DMS114 treated with DMSO at 0.1 percent for 48 hours (cell line): Measurements from ENCODE around the gene CDH5.
"Not testable (repeated sequence)": the region's sequence is repeated elsewhere in the genome, so short reads cannot be mapped to it uniquely, and the experiment has no call there.

ENCODE experiments used
- DNase-seq: peaks from one replicate; lab custom pipeline; 2025; ENCODE audit not compliant: unreplicated experiment; lab: John Stamatoyannopoulos, UW

The CDH5 gene

DNA sequence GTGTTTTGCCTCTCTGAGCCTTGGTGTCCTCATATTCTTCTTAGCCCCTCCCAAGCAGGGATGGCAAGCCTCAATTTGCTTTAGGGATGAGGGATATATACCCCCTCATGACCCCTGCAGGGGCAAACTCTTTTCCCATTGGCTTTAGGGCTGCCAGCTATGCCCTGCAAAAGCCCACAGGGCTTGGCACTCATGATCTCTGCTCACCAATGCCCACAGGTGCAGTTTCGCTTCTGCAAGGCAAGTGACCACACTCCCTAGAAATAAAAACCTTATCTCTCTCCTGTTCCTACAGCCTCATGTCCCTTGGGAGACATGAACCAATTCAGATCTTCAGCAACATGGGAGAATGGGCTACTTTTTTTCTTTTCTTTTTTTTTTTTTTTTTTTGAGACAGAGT, 69.4 kb downstream of the CDH5 start:
- no peak for DNase-seq

DNA sequence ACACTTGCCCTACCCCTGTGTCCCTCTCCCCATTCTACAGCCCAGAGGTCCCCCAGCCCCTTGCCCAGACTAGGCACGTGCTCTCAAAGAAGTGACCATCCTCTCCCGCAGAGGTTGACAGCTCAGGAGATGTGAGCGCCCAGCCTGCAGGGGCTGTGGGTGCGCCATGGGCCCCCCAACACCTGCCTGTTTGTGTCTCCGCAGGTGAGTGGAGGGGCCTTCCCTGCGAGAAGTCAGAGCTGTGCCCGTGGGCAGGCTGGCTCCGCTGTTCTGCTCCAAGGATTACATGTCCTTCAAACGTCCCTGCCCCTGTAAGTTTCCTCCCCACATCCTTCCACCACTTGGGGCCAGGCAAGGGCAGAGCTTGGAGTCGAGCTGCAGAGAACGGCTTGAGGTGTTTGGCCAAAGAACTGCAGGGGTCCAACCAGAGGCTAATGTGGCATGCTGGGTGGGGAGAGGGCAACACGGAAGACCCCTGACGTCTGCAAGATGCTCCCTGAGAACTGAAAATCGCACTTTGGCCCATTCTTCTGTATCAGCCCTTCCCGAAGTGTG, 71.0 kb downstream of the CDH5 start:
- DNase-seq = no peak

DNA sequence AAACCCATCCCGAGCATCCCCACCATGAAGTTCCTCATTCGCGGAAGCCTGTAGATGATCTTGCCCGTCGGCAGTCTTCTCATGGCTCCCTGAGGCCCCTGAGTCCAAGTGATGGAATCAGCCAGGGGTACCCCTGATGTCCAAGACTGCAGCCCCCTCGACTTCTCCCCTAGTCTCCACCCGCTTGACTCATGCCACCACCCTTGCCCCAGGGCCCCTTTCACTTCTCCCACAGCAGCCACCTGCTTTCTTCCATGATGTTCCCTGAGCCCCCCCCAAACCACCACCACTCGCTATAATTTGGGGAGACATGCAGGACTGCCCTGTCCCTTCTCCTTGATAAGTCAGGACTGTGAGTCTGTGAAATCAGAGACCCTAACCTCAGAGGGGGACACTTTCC, 72.0 kb downstream of the CDH5 start:
- no peak for DNase-seq

DNA sequence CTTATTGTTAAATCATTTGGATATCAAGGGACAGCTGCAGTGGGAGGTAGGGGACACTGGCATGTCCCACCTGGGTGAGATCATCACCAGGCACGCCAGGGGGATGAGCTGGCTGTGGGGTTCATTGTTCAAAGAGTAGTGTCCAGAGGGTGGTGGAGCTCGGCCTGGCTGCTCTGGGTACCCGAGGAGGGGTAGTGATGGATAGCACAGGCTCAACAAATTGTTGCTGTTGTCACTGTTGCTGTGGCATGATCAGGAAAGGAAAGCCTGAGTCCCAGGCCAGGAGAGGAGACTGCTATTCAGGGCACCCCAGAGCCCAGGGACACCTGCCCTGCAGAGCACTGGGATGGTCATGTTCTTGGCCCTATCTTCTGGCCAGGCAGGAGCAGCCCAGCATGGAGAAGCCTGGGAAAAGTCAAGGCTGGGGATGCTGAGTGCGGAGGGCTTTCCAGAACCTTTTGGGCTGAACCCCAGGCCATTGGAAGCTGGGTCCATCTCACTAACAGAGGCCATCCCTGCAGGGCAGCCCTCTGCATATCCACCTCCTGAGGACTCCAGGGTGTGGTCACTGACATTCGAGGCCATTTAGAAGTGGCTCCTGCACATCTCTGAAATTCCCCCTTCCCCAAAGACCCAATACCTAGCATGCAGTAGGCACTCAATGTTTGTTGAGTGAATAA, 72.7 kb downstream of the CDH5 start:
- DNase-seq = no peak

DNA sequence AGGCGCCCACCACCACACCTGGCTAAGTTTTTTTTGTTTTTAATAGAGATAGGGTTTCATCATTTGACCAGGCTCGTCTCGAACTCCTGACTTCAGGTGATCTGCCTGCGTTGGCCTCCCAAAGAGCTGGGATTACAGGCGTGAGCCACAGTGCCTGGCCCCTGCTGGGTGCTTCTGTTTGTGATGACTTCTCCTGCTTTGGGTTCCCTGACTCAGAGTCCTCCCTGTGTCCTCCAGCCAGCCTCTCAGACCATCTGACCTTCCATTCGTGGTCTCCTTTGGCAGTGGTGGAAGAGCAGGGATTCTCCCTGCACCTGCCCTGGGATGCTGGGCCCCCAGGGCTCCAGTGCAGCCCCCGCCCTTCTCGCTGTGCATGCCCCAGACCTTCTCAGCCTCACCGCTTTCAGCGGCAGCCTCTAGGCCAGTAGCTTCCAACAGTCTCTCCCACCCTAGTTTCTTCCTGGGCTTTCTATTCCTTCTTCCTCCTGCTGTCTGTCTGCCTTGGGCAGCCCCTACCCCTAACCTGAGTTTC, 73.8 kb downstream of the CDH5 start:
- no peak for DNase-seq

DNA sequence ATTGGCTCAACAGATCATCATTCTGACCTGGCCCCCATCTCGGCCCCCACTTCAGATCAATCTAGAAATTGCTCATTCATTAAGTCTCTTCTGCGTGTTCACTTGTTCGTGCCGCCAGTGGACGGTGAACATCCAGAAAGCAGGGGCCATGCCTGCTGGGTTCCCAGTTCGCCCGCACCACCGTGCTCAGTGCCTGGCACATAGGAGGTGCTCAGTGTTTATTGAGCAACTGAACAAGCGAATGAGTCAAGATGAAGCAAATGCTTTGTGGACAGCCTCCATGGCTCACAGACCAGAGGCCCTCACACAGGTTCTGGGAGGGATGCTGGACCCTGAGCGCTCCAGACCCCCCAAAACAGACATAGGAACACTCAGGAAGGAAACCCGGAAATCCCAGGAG, 74.5 kb downstream of the CDH5 start:
- DNase-seq = no peak

DNA sequence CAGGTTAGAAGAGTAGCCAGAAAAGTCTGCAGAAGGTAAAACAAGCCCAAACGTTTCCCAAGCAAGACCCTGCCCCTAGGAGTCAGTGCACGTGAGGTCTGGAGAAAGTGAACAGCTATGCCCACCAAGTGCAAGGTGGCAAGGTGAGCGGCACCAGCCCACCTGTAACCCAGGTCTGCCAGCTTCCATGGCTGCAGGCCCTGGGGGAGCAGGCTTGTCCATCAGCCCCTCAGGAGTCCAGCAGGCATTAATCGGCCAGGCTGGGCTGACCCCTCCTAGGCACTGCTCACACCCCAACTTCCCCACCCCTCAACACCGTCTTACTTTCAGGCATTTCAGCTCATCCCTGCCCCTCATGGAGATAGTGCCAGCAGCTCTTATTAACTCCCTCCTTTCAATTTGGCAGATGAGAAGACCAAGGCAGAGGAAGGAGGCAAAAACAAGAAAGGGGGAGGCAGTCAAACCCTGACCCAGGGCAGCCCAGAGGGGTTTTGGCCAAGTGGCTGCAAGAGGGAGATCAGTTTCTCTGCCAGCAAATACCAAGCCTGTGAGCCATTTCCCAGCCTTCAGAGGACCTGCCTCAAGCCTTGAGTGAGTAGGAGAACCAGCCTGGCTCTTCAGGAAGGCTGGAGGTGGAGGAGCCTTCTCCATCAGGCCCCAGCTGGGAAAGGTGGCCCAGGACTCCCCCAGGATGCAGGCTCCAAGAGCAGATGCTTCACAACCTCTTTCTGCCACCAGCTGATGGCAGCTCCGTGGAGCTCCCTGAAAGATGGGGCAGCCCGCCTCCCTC, 75.3 kb downstream of the CDH5 start:
- DNase-seq = no peak

DNA sequence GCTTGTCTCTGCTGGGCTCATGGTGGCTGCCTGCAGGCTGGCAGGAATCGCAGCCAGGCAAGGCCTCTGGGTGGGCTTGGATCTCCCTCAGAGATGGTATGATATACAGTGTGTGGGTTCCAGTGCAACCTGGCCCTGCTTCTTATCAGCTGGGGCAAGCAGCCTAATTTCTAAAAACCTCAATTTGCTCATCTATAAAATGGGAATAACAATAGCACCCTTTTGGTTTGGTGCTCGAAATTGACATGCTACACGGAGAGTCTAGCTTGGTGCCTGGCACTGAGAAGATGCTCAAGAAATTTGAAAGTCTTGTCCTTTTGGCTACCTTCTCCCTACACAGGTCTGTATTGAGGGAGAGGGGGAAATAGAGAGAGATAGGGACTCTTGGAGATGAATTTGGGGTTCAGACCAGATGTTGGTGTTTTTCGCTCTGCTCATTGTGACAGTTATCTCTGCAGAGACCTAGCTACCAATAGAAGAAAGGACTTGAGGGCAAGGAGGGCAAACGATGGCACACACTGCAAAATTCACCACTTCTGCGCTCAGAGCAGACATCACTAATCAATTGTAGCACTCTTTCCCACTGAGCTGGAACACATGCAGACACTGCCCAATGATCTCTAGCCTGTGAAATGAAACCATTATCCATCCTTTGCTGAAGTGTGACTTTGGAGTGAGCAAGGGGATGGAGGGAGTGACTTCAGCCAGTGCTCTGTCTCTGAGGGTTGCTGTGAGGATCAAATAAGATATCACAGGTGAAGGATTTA, 76.2 kb downstream of the CDH5 start:
- no peak for DNase-seq

DNA sequence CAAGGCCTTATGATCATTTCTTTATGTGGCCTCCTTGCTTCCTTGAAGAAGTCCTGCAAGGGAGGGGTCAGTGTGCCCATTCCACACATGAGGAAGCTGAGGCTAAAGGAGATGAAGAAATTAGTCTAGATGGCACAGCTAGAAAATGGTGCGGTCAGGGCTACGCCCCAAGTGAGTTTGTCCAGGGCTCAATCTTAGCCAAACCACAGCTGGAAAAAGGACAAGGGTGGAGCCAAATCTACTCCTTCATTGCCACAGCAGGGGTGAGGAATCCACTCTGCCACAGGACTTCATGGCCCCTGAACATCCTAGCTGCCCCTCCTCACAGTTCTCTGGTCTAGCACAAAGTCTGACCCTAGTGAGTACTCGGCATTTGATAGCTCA, 76.8 kb downstream of the CDH5 start:
- no peak for DNase-seq

DNA sequence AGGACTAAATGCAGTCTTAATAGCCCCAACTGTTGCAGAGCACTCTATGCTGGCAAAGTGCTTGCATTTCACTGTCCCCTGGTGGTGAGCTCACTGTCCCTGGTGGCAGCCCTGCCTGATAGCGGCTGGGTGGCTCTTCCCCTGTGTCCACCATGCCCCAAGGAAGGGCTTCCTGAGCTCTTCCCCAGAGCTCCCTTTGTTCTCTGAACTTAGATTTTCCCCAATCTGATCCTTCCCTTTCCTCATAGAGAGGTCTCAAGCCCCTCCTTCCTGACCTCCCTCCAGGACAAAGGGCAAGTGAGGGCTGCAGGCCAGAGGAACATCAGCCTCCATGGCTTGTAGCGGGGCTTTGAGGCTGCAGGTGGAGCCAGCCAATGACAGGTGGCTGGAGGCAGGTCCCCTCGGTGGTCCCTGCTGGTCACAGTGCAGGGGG, 77.6 kb downstream of the CDH5 start:
- DNase-seq = no peak

DNA sequence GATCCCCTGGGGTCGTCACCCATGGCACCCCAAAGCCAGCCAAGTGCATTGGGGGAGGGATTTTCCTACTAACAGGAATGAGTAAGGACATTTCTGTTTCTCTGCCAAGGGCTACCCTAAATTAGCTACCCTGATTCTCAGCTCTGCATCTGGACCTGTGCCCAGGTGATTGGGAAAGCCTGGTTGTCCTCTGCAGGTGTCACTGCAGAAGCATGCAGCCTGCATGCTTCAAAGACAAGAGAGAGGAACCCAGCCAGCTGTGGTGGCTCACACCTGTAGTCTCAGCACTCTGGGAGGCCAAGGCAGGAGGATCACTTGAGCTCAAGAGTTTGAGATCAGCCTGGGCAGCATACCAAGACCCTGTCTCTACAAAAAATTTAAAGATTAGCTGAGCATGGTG, 80.2 kb downstream of the CDH5 start:
- DNase-seq = no peak

DNA sequence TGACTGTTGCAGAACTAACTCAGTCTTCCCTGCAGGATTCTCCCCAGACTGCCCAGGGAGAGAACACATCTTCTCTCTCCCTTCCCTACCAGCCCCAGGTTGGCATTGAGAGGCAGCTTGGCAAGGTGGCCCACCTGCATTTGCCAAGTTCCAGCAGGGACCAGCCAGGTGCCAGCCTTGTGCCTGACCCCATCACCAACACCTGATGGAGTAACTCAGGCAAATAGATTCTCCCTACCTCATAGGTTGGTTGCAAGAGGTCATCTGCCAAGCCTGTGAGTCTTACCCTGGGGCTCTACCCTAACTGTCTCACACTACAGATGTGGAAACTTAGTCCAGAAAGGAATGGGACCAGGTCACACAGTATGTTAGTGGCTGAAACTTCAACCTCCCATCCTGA, 81.0 kb downstream of the CDH5 start:
- DNase-seq = no peak

DNA sequence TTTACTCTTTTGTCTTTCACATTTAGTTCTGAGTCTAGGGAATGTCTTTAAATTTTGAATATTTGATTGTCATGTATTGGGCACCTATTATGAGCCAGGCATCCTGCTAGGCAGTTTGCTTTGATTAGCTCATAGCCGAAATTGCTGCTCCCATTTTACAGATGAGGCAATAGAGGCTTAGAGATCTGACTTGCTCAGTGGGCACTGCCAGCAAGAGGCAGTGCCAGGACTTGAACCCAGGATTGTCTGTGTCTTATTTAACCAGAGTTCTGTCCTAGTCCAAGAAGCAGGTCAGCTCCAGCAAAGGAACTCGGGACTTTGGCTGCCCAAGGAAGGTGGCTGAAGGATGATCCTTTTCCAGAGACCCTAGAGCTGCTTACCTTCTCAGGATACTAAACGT, 85.1 kb downstream of the CDH5 start:
- no peak for DNase-seq

DNA sequence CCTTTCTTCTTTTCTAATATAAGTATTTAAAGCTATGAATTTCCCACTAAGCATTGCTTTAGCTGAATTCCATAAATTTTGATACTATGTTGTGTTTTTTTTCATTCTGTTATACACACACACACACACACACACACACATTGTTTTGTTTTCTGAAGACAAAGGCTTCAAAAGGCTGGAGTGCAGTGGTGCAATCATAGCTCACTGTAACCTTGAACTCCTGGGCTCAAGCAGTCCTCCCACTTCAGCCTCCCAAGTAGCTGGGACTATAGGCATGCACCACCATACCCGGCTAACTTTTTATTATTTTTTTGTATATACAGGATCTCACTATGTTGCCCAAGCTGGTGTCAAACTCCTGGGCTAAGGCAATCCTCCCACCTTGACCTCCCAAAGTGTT, 86.7 kb downstream of the CDH5 start:
- not testable (repeated sequence) for DNase-seq
